ENCODE measurements around the gene SLC26A9.

The SLC26A9 gene

GRCh38 chr1:205948039-205948438, 4.8 kb upstream of the SLC26A9 start:
- DNase-seq: no peak

DNA sequence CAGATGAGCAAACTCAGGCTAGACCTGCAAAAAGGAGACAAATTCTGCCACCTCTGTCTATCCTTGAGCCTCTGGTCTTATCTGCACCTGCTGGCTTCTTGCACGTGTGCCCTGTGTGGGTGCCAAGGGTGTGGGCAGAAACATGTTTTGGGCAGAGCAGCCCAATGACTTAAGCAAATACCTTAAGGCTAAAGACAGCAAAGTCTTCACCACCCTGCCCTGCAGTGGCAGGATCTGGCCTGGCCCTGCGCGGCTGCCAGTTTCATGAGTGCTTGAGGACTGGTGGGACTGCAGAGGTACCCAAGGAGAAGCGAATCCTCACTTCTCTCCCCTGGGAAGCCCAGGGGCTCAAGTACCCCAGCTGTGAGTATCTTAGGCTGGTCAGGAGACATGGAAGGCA, 3.8 kb upstream of the SLC26A9 start:
- DNase-seq: no peak

- DNase-seq: no peak
Measured at GRCh38 chr1:205945069-205945468, 1.8 kb upstream of the SLC26A9 start.

GRCh38 chr1:205944525-205944924, 1.3 kb upstream of the SLC26A9 start:
- no peak for DNase-seq

GRCh38 chr1:205942631-205943159, 561 bp downstream of the SLC26A9 start:
- no peak for DNase-seq

DNA sequence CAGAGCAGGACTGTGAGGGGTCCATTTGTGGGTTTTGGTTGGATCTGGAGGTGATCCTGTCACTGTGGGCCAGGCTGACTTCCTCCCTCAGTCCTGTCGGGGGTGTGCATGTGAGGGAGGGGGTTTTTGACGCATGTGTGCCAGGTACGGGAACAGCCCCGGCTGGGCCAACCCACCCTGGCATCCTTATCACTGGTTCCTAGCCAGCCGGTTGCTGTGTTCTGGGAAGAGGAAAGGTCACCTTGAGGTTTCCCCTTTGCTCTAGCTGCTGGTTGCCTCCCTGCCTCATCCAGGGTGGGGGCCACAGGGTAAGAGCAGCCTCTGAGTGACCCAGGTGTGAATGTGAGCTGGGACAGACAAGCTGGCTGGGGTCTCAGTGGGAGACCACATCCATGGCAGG, 2.5 kb downstream of the SLC26A9 start:
- no peak for DNase-seq

- DNase-seq: peak; percentile 36
Measured at GRCh38 chr1:205939690-205940330, 3.4 kb downstream of the SLC26A9 start.

- DNase-seq: peak; percentile 48
Measured at GRCh38 chr1:205938682-205939081, 4.6 kb downstream of the SLC26A9 start.

DNA sequence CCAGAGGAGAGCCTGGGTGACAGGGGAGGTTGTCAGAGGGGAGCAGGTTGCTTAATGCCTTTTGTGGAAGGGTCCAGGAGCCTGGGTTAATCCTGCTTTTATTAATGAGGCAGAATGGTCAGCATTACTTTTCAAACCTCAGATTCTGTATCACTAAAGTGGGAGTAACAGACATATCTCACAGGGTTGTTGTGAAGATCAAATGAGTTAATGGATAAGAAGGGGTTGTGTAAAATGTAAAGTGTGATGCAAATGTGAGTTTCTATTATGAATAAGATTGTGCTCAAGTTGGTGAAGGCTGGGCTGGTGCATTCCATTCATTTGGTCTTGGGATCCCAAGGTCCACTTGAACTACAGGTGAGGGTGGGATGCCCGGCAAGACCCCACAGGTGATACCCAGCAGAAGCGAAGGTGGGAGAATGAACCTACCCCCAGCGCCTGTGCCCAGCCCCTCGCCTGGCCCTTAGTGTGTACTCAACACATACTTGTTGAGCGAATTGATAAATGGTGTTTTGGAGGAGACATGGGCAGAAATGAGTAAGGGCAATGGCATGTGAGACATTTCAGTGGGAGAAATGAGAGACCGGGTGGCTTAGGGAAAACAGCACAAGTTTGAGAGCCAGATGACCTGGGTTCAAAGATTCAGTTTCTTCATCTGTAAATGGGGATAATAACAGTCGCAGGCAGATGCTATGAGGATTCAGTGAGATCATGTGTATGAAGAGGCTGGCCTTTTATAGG, 6.2 kb downstream of the SLC26A9 start:
- DNase-seq: no peak

GRCh38 chr1:205936311-205936710, 6.9 kb downstream of the SLC26A9 start:
- no peak for DNase-seq

- DNase-seq: no peak
Measured at GRCh38 chr1:205935869-205936268, 7.4 kb downstream of the SLC26A9 start.

DNA sequence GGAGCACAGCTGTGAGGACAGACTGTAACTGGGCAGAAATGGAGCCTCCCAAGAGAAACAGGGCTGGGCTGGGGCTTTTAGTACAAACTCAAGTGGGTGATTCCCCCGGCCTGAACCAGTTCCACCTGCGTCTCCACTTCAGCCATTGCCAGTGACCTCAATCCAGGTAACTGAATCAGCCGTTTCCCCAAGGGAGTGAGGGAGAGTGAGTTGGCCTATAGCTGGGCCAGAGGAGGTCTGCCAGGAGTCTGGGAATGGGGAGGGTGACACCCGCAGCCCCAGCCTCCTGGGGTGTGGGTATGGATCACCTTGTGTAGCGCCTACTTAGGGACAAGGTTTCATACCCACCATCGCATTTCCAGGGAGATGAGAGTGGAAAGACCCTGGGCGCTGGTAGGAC, 8.5 kb downstream of the SLC26A9 start:
- DNase-seq: no peak

DNA sequence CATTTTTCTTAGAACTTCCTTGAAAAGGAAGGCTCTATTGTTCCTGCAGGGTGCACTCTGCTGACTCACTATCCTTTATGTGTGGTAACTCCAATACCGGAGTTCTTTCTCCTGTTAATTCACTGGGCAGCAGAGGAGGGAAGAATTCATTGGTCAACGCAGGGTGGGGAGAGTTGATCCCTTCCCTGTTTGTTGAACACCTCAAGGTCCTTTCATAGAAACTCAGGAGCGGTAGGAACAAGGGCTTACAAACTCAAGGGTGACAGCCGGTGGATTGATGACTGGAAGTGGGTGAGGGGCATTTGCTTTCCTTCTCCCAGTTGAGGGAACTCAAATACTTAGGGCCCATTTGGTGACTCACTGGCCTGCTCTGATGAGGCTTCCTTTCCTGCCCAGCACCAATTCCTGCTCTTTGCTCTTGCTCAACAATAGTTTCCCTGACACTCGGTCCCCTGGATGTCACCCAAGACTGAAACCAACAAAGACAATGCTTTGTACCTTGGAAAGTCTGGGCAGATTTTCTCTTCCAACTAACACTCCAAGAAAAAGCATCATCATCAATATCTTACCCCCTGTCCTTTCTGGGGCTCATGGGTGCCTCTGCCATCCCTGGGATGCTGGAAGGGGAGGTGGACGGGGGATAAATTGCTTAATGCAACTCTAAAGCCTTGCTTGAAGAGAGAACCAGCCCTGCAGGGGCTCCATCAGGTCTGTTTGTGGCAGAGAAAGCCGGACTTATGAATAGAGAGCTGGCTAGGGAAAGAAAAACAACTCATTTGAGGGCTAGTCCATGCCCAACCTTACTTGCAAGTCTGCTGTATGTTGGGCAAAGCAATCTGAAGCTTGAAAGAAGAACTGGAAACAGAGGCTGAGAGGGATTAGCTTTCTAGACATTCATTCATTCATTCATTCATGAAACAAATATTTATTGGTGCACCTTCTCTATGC, 9.3 kb downstream of the SLC26A9 start:
- DNase-seq: no peak

DNA sequence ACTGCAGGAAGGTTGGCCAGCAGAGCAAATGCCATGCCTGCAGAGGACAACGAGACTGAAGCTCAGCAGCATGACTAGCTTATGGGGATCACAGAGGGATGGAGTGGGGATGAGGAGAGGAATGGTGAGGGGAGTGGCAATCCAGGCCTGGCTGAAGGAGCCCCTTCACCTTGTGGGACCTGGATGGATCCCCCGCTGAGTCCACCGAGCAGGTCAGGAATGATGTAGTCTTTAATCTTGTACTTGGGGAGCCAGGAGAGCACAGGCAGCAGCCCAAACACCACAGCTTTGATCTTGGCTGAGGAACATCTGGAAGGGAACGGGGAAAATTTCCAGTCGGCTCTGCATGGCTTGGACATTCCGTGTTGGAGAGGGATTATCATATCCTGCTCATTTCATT, 10.5 kb downstream of the SLC26A9 start:
- no peak for DNase-seq

- DNase-seq: no peak
Measured at GRCh38 chr1:205930799-205931281, 12.4 kb downstream of the SLC26A9 start.

DNA sequence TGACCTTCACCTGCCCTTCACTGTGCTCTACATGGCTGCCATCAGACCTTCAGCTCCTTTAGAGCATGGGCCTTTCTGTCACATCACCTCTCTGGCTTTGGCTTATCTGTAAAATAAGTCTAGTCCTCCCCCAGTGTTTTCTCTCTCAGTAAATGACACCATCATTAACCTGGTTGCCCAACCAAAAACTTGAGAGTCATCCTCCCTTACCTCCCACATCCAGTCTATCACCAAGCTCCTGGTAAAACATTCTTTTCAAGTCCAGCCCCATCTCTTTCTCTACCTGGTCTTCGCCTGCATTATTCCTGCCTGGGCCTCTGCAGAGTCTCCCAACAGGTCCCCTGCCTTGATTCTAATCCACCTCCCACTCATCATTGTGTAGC, 13.1 kb downstream of the SLC26A9 start:
- DNase-seq: no peak

- DNase-seq: no peak
Measured at GRCh38 chr1:205929496-205930194, 13.6 kb downstream of the SLC26A9 start.

- DNase-seq: no peak
Measured at GRCh38 chr1:205928317-205928716, 14.9 kb downstream of the SLC26A9 start.

DNA sequence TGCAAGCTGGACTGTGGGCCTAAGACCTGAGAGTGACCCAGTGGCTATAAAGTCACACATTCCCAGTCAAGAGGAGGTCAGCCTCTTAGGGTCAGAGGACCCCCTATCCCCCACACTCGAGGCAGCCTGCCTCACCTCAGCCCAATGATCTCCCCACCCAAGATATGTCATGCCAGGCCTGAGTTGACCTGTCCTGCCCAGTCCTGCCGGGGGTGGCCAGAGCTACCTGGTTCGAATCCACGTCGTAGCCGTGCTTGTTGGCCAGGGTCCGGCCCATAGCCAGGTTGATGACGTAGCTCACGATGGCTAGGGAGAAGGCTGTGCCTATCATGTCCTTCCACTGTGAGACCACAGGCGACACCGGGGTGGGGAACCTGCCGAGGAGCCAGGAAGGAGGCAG, 15.6 kb downstream of the SLC26A9 start:
- no peak for DNase-seq

- DNase-seq: no peak
Measured at GRCh38 chr1:205927247-205927646, 16.0 kb downstream of the SLC26A9 start.

- DNase-seq: no peak
Measured at GRCh38 chr1:205926636-205927035, 16.6 kb downstream of the SLC26A9 start.

DNA sequence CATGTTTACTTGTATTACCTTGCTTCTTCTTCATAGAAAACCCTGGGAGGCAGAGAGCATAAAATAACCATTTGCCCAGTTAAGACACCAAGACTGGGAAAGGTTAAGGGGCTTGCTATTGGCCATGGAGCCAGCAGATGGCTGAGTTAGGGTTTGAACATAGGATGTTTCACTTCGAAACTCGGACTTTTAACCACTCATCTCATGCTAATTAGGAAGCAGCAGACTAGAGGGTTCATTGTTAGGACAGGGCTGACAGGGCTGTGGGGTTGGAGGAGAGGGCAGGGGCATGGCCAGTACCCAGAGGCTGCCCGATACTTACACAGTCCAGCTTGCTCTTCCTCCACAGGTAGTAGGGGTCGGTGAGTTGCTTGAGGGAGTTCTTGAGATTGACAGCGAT, 17.0 kb downstream of the SLC26A9 start:
- no peak for DNase-seq

DNA sequence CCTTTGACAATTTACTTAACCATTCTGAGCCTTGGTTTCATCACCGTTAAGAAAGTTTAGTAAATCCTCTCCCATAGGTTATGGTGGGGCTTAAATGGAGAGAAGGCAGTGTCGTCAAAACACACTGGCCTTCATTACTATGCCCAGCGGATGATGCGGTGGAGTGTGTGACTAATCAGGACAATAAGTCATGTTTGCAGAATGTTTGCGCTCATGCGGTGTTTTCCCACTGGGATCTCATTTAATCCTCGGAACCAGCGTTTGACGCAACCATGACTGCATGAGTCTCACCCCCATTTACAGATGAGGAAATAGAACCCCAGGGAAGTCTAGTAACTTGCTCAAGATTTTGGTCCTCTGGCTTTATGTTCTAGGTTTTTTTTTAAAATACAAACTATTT, 17.5 kb downstream of the SLC26A9 start:
- DNase-seq: no peak

Measured in NCI-H1694 (cell line).